AG04449 (cell line): ENCODE results near the gene TYW3.

Experiments used
- CTCF ChIA-PET: fragments of 350-600 bp; formaldehyde crosslinking; extraction: SDS; loops from one replicate; lab custom pipeline; 2021; ENCODE audit warnings: antibody characterized with exemption; lab: Yijun Ruan, JAX
- POLR2A ChIA-PET: fragments of 400-600, 350-600 bp; formaldehyde crosslinking; extraction: SDS; loops from one replicate; lab custom pipeline; 2020; ENCODE audit warnings: antibody characterized with exemption, inconsistent platforms; lab: Yijun Ruan, JAX
- DNase-seq: peaks from one replicate; pipeline ENCODE4 v3.0.0-alpha.2; 2010; ENCODE audit warnings: low read depth, low spot score
- H3K4me3 ChIP-seq: 2 replicates; pipeline ENCODE4 v1.5.1; 2011; ENCODE audit warnings: low read depth, mild to moderate bottlenecking, control low read depth, low read length
- TF ChIP-seq, protein P1 (sequence below): IDR thresholded peaks from one replicate; pipeline ENCODE4 v1.5.1; 2011; ENCODE audit warnings: mild to moderate bottlenecking, moderate library complexity, low read length, control low read depth, inconsistent platforms; ENCODE audit not compliant: insufficient read depth; ENCODE audit errors: missing control alignments

The TYW3 gene

DNA sequence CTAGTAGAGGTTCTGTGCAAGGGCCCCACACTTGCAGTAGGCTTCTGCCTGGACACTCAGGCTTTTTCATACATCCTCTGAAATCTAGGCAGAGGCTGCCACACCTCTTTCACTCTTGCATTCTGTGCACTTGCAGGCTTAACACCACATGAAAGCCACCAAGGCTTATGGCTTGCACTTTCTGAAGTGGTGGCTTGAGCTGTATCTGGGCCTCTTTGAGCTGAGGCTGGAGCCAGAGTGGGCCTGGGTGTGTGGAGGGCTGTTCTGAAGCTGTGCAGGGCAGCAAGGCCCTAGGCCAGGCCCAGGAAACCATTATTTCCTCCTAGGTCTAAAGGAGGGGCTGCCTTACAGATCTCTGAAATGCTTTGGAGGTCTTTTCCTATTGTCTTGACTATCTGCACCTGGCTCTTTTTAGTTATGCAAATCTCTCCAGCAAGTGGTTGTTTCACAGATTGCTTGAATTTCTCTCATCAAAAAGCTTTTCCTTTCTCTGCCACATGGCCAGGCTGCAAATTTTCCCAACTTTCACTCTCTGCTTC is 66.2 kb downstream of the TYW3 start:
- H3K4me3 ChIP-seq, result no peak overlapping the region
- no peak for DNase-seq
- TF ChIP-seq, protein P1, sequence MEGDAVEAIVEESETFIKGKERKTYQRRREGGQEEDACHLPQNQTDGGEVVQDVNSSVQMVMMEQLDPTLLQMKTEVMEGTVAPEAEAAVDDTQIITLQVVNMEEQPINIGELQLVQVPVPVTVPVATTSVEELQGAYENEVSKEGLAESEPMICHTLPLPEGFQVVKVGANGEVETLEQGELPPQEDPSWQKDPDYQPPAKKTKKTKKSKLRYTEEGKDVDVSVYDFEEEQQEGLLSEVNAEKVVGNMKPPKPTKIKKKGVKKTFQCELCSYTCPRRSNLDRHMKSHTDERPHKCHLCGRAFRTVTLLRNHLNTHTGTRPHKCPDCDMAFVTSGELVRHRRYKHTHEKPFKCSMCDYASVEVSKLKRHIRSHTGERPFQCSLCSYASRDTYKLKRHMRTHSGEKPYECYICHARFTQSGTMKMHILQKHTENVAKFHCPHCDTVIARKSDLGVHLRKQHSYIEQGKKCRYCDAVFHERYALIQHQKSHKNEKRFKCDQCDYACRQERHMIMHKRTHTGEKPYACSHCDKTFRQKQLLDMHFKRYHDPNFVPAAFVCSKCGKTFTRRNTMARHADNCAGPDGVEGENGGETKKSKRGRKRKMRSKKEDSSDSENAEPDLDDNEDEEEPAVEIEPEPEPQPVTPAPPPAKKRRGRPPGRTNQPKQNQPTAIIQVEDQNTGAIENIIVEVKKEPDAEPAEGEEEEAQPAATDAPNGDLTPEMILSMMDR, result no peak
- CTCF ChIA-PET, result no interaction called here
- POLR2A ChIA-PET, result no interaction called here

DNA sequence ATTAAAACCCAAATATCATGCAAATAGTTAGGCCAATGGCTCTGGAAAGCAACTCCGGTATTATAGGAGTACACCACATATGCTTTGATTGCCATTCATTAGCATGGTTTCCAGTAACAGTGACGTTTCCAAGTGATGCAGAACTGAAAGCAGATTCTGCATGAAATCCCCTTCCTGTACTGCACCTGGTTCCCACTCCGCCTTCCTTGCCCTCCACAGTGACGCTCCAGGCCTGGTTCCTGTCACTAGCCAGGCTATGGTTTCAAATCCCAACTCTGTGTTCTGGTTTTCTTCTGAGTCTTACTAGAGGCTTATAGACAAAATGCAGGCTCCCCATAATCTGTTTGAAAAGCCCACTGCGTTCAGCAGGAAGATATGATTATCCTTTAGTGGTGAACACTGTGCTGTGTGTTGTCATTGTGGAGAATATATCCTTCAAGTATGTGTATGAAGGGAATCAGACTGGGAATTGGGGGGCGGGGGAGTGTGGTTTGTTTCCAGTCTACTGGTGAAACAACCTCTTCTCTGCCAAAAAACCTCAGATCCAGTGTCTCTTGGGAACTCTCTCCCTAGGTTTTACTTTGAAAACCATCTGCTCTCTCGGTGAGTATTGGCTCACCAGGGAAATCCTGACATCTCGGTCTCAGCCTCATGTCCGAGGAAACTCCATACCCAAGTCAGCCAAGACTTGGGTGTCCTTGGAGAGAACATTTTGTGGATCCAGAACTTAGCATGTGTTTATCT is 78.7 kb downstream of the TYW3 start:
- TF ChIP-seq, protein P1, result no peak
- H3K4me3 ChIP-seq, result no peak overlapping the region
- POLR2A ChIA-PET, result no interaction called here
- CTCF ChIA-PET, result no interaction called here
- no peak for DNase-seq

DNA sequence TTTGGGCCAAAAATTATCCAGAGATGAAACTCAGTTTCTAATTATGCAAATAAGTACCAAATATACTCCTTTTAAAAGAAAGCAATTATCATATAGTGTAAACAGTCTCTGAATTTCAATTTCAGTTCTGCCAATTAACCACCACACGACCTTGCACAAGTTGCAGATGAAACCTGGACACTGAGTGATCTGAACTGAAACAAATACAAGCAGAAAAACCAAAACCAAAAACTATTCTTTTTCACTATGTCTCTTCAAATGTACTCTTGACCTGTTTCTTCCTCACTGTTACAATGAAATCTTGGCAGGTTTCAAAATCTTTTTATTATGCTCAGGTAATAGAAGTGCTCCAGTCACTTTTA is 79.2 kb downstream of the TYW3 start:
- POLR2A ChIA-PET, result no interaction called here
- H3K4me3 ChIP-seq, result no peak overlapping the region
- DNase-seq, result no peak
- CTCF ChIA-PET, result no interaction called here
- TF ChIP-seq, protein P1, result no peak
